GM19468 (cell line): ENCODE data around the gene NOX3.
"Not testable (repeated sequence)": the region's sequence is repeated elsewhere in the genome, so short reads cannot be mapped to it uniquely, and the experiment has no call there.

Experiments used
- ATAC-seq: cut with Tn5 transposase; IDR thresholded peaks from one replicate; pipeline ENCODE4 v1.9.1; 2021; ENCODE audit warnings: mild to moderate bottlenecking, moderate library complexity, moderate number of reproducible peaks; ENCODE audit not compliant: unreplicated experiment; ENCODE audit errors: extremely low read depth

NOX3 gene

DNA sequence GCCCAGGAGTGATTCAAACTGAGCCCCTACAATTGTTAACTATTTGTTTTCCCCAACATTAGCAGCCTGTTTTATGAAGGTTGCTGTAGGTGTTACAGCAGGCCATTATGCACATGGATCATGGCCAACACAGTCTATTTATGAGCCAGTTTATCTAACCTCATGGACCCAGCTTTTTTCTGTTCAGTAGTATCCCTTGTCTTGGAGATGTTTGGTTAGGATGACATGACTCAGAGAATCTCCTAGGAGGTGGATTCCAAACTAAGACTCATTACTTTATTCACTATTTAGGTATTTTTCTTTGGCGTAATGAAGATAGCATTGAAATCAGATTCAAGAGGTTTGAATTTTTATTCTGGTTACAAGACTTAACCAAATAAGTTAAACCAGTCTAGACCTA, 78.6 kb downstream of the NOX3 start:
- ATAC-seq, result no peak

DNA sequence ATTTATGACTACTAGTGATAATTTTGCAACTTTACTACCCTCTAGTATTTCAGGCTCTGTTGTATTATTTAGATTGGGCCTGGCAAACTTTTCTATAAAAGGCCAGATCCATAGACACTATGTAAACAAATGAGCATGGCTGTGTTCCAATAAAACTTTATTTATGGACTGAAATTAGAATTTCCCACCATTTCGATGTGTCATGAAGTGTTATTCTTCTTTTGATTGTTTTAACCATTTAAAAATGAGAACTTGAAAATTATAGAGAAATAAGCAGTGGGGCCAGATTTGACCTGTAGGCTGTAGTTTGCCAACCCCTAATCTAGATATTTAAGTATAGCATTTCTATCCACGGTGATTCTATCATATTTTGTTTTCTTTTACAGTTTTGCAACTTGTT, 79.8 kb downstream of the NOX3 start:
- ATAC-seq, result no peak

DNA sequence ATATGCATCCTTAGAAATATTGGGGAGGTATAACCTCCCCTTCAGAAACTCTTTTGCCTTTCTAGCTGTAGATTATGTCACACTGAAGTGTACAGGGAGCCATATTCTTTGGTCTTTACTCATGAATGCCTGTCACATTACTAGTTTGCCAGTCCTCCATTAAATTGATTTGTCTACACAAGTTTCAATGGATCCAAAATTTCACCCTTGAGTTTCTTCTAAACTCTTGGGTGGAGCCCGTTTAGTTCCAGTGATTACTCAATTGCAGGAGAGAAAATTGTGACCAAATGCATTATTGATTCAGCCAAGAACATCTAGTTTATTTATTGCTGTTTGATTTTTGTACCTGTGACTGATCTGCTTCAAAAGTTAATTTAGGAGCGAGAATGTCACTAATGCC, 81.0 kb downstream of the NOX3 start:
- no peak for ATAC-seq

DNA sequence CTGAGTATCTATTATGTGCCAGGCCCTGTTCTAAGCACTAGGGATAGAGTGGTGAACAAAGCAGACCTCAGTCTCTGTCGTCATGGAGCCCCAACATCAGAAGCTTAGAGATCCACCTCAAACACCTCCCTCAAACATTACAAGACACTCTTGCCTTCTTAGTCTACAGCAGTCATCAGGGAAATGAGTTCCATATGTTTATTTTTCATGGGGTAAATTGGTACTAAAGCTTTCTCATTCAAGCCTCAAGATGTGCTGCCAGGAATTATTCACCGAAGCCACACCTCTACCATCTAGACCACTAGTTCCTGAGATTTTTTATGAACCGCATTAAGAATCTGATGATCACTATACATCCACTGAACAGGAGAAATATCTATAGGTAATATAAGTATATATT, 82.4 kb downstream of the NOX3 start:
- no peak for ATAC-seq

DNA sequence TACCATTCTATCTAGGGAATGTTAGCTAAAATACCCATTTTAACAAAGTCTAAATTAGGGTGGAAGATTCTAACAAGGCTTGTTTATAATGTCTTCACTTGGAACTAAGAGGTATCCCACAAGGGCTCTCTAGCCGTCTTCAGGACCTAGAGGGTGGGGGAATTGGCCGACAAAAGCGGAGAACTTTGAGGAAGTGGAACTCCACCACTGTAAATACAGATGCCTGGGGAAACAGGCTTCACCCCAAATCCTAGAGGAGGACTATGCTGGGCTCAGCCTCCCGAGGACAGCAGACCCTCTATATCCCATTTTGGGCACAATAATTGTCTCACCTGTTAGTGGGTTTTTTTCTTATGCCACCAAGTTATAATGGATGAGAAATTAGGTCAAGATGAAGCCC, 83.4 kb downstream of the NOX3 start:
- ATAC-seq, result no peak

DNA sequence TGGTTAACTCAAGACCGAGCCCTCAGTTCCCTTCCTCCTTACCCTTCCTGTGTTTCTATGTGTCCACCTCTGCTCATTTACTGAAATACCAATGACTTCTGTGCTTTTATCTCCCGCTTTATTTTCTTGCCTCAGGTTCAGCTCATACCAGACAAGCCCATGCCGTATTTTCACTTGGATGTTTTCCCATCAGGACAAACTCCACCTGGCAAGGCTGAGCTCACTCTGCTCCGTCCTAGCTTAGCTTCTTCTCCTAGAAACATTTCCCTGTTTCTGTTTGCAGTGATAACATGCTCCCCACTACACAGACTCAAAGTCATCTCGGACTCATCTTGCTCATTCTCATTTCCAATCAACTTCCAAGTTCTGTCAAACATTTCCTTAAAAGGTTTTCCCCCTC, 84.4 kb downstream of the NOX3 start:
- ATAC-seq, result no peak

DNA sequence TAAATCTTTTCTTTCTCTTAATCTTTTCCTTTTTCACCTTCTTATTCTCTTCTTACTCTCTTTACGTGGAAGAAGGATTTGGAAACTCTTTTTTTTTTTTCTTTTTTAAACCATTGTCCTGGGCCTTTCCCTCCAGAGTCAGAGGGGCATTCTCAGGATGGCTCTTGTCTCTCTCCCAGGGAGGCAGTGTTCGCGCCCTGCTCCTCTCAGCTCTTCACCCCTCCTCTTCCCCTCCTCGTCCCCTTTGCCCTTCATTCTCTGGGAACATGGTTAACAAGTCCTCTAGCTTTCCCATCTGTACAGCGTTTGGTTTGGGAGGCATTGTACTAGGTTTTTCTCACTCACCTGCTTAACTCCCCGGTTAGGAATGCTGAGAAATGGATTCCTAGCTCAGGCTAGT, 89.3 kb downstream of the NOX3 start:
- no peak for ATAC-seq

DNA sequence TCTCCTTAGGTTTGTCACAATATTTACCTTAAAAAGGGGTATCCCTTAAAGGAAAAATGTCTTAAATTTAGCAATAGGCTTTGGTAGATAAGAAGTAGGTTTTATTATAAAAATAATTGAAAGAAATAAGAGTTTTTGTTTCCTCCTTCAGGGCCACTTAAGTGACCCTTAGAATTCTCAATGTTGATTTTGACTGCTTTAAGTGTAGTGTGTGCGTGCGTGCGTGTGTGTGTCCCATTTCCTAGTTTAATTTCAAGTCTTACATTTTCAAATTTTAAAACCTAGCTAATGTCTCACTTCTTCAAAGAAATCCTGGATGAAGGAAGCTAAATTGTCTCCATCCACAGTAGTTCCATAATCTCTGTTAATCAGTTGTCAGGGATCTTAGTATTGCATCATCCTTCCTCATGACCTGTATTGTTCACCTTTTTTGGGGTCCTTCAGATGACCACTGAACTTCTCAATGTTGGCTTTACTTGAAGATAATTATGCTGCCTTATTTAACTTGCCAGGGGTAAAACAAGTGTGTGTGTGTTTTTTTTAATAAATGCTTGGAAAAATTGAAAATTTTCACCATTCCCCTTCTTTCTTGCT, 90.7 kb downstream of the NOX3 start:
- ATAC-seq, result no peak

DNA sequence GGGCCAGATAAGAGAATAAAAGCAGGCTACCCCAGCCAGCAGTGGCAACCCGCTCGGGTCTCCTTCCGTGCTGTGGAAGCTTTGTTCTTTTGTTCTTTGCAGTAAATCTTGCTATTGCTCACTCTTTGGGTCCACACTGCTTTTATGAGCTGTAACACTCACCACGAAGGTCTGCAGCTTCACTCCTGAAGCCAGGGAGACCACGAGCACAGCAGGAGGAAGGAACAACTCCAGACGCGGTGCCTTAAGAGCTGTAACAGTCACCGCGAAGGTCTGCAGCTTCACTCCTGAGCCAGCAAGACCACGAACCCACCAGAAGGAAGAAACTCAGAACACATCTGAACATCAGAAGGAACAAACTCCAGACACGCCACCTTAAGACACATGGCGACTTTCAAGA, 91.6 kb downstream of the NOX3 start:
- not testable (repeated sequence) for ATAC-seq

DNA sequence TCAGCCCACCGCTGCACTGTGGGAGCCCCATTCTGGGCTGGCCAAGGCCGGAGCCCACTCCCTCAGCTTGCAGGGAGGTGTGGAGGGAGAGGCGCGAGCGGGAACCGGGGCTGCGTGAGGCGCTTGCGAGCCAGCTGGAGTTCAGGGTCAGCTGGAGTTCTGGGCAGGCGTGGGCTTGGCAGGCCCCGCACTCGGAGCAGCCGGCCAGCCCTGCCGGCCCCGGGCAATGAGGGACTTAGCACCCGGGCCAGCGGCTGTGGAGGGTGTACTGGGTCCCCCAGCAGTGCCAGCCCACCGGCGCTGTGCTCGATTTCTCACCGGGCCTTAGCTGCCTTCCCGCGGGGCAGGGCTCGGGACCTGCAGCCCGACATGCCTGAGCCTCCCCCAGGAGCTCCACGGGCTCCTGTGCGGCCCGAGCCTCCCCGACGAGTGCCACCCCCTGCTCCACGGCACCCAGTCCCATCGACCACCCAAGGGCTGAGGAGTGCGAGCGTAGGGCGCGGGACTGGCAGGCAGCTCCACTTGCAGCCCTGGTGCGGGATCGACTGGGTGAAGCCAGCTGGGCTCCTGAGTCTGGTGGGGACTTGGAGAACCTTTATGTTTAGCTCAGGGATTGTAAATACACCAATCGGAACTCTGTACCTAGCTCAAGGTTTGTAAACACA, 92.5 kb downstream of the NOX3 start:
- not testable (repeated sequence) for ATAC-seq

DNA sequence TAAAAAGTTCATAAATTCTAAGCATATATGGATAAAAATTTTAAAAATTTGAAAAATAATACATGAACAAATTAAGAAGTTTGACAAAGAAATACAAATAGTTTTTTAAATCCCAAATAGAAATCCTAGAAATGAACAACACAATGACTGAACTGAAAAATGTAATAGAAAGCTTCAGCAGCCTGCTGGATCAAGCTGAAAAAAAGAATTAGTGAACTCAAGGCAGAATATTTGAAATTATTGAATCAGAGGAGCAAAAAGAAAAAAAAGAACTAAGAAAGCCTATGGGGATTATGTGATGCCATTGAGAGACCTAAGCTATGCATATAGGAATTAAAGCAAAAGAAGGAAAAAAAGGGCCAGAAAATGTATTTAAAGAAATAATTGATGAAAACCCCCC, 101.5 kb downstream of the NOX3 start:
- ATAC-seq, result no peak

DNA sequence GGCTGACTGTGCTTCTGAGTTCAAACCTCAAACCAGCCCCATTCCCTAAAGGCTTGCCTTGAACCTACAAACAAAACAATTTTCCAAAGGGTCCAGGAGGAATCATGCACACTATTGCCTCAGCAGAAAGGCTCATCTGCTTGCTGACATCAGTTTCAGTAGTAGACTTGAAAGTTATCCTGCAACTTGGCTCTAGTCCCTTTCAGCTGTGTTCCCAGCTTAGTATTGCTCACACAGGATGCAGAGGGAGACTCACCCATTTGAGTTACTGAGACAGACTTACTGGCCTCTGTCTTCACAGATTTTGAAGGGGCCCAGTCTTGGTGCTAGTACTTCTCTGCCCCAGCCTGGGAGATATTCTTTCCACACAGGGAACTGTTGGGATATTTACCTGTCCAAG, 102.8 kb downstream of the NOX3 start:
- ATAC-seq, result no peak

DNA sequence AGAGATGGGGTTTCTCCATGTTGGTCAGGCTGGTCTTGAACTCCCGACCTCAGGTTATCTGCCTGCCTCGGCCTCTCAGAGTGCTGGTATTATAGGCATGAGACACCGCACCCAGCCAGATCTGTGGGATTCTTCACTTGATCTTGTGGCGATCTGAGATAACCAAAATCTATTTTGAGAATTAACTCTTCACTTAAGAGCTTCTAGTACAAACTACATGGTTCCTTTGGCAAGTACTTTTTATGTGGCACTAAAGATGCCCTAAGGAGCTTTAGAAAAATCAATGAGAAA, 103.6 kb downstream of the NOX3 start:
- no peak for ATAC-seq

DNA sequence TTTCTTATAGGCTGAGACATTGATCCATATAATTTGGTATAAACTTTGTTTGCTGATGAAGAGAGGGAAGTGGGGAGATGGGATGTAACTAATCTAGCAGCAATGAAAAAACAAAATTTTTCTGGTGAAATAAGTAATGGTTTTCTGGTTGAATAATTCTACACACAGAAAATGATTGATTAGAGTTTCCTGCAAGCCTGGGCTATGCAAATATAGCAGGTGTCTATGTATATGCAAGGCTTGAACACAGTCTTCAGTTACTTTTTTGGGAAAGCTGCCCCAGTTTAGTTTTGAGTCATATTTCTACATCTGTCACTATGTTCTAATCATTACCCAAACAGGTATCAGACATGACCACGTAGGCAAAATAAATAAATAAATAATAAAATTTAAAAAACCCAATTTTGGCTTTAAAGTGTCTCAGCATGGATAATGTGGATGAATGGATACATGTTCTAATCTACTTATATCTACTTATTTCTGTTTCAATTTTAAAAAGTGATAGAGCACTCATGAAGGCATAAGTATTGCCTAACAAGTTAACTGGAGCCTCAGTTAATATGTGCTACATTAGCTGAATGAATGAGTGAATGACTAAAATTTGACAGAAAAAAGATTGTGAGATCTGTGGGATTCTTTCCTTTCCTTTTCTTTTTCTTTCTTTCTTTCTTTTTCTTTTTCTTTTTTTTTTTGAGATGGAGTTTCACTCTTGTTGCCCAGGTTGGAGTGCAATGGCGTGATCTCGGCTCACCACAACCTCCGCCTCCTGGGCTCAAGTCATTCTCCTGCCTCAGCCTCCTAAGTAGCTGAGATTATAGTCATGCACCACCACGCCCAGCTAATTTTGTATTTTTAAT, 104.1 kb downstream of the NOX3 start:
- ATAC-seq, result peak; percentile 96

DNA sequence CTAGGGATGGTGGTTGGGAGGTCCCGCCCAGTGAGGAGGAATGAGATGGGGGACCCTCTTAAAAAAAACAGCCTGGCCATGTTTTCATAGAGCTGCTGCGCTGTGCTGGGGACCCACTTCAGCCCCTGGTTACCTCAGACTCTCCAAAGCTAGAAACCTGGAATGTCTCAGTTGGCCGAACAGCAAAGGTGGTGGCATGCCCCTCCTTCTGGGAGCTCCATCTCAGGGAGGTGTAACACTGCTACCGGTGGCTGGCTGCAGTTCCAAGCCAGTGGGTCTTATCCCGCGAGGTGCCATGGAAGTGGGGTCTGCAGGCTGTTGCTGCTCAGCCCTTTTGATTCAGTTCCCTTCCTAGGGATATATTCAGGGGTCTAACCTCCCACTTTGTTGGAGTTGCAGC, 105.7 kb downstream of the NOX3 start:
- ATAC-seq, result no peak

DNA sequence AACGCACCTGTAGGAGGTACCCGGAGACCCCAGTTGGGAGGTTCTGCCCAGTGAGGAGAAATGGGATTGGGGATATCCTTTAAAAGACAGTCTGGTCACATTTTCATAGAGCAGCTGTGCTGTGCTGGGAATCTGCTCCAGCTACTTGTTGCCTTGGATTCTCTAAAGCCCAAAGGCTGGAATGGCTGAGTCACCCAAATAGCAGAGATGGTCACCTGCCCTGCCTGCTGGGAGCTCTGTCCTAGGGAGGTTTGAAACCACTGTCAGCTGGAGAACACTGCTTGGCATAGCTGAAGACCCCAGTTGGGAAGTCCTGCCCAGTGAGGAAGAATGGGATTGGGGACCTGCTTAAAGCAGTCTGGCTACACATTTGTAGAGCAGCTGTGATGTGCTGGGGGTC, 106.5 kb downstream of the NOX3 start:
- no peak for ATAC-seq

DNA sequence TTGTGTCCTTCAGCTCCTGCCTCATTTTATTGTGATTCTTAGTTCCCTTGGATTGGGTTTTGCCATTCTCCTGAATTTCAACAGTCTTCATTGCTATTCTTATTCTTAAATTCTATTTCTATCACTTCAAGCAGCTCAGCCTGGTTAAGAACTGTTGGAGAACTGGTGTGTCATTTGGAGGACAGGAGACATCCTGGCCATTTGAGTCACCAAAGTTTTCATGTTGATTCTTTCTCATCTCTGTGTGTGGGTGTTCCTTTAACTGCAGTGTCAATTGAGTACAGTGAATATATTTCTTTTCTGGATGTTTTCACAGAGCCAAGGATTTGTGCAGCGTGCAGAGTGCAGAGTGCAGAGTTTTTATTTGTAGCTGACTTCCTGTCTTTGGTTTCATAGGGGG, 107.8 kb downstream of the NOX3 start:
- no peak for ATAC-seq

DNA sequence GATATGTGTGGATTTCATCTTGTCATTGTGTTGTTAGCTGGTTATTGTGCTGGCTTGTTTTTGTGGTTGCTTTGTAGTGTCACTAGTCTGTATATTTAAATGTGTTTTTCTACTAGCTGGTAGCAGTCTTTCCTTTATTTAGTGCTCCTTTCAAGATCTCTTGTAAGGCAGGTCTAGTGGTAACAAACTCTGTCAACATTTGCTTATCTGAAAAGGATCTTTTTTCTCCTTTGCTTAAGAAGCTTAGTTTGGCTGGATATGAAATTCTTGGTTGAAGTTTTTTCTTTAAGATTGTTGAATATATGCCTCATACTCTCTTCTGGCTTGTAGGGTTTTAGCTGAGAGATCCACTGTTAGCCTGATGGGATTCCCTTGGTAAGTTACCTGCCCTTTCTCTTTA, 108.7 kb downstream of the NOX3 start:
- no peak for ATAC-seq
